NCI-H524 treated with DMSO at 0.1 percent for 48 hours (cell line): ENCODE results near the gene ZSWIM8.
"Not testable (repeated sequence)": the region's sequence is repeated elsewhere in the genome, so short reads cannot be mapped to it uniquely, and the experiment has no call there.

Experiments used
- DNase-seq: peaks from one replicate; lab custom pipeline; 2025; lab: John Stamatoyannopoulos, UW

Gene ZSWIM8

DNA sequence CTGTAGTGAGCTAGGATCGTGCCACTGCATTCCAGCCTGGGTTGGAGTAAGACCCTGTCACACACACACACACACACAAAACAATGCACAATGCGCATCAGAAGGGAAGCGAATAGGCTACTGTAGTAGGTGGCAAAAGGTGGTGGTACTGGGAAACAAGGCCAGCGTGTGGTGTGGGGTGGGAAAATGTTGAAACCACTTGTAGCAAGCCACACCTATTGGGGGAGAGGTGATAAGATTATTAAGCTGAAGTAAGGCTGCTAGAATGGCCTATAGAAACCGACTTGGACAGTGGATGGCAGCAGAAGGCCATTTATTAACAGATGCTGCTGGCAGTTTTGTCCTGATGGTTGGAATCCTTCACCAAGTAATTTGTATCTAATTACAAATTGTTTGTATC lies 10.8 kb upstream of the ZSWIM8 start:
- DNase-seq = no peak

DNA sequence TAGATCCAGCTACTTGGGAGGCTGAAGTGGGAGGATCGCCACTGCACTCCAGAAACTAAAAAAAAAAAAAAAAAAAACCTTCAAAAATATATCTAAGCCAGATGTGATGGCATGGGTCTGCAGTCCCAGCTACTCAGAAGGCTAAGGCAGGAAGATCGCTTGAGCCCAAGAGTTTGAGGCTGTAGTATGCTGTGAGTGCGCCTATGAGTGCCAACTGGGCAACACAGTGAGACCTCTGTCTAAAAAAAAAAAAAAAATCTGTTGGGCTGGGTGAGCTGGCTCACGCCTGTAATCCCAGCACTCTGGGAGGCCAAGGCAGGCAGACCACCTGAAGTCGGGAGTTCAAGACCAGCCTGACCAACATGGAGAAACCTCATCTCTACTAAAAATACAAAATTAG lies 6.4 kb upstream of the ZSWIM8 start:
- no peak for DNase-seq

DNA sequence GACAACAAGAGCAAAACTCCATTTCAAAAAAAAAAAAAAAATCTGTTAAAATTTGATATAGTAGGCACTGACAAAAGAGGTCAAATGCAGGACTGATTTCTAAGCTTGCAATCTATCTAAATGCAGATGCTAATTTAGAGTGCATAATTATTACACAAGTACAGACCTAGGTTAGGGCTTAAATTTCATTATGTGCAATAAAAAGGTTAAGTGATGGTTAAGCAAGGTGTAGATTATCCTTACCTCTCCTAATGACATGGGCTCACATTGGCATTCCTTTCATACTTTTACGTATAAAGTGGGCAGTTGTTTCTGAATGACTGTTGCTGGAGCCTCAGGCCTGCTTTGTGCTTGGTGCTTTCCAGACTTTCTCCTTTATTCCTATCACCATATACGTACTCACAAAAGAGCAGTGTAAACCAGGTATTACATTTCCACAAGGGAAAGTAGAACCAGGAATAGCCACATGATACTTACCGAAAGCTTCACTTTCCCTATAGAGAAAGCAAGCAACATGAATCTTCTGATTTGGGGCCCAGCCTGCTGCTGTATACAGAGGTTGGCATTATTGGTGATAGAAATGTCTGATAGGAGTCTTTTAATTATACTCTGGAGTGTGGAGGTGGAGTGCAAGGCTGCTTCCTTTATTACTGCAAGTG lies 5.7 kb upstream of the ZSWIM8 start:
- no peak for DNase-seq

DNA sequence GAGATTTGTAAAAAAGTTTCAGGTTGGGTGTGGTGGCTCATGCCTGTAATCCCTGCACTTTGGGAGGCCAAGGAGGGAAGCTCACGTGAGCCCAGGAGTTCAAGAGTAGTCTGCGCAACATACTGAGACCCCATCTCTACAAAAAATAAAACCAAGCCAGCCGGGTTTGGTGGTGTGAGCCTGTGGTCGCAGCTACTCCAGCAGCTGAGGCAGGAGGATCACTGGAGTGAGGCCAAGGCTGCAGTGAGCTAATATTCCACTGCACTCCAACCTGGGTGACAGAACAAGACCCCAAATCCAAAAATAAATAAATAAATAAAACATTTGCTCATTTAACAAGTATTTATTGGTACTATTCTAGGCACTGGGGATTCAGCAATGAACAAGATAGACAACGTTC lies 5.1 kb upstream of the ZSWIM8 start:
- DNase-seq = no peak

DNA sequence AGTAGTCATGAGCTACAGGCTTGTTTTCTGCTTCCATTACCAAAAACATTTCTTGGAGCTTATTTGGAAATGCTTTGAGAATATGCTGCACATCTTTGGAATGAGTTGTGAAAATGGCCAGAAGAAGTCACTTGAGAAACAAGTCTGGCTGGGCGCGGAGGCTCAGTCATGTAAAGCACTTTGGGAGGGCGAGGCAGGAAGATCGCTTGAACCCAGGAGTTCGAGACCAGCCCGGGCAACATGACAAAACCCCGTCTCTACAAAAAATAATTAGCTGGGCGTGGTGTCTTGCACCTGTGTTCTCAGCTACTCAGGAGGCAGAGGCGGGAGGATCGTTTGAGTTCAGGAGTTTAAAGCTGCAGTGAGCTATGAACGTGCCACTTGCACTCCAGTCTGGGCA lies 4.4 kb upstream of the ZSWIM8 start:
- DNase-seq = no peak

DNA sequence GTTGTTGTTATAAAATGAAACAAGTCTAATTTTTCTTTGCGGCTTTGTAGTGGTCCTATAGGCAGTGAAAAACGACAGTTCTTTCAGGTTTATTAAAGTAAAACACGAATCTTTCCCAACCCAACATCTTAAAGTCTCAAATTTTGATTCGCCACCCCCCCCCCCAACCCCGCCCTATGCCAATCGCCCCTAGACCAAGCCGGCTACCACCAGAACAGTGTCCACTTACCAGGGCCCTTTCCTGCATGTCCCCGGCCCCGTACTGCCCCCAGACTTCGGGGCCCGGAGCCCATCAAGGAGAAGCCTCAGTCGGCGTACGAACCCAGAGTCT lies 3.9 kb upstream of the ZSWIM8 start:
- DNase-seq = no peak

DNA sequence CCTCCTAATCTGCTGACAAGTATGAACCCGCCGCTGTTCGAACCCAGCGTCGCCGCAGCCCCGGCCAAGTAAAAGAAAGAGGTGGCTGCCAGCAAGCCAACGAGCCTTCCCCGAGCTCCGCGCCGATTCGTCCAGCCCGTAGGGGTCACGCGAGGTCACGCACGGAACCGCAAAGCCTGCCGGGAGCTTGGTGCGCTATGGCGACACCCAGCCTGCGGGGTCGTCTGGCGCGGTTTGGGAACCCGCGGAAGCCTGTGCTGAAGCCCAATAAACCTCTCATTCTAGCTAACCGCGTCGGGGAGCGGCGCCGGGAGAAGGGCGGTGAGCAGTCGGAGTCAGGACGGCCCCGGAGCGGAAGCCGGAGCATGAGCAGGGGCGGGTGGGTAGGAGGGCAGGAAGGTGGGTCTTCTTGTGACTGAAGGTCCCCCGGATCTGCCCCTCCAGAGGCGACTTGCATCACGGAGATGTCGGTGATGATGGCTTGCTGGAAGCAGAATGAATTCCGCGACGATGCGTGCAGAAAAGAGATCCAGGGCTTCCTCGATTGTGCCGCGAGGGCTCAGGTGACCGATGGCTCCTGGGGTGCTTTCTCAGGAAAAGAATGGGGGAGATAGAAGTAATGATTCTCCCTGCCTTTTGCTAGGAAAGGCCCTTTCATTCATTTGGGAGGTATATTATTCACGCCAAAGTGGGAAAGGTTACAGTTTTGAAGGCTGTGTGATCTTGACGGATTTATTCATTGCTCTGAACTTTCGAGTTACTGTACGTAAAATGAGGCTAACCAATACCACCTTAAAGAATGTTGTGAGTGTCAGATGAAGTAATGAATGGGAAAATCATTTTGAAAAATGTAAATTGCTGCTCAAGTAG lies 3.3 kb upstream of the ZSWIM8 start, which contains the start of gene CHCHD1:
TSS of gene CHCHD1 (plus strand) at position 170 of the 870 bp plus-strand sequence. CDS start at position 198, 28 bp downstream.
- DNase-seq = no peak

DNA sequence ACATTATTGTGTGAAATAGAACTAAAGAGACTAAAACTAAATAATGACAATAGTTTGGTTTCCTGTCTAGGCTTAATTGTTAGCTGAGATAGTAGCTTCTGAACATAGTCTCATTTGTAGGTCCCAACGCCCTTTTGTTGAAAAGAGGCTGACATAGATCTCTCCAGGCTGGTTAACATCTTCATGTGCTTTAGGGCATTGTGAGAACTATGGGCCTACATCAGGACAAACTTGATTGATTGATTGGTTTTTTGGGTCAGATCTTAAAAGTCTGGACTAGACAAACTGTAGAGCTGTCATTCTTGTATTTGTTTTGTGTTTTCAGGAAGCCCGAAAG lies 2.7 kb upstream of the ZSWIM8 start:
- no peak for DNase-seq

DNA sequence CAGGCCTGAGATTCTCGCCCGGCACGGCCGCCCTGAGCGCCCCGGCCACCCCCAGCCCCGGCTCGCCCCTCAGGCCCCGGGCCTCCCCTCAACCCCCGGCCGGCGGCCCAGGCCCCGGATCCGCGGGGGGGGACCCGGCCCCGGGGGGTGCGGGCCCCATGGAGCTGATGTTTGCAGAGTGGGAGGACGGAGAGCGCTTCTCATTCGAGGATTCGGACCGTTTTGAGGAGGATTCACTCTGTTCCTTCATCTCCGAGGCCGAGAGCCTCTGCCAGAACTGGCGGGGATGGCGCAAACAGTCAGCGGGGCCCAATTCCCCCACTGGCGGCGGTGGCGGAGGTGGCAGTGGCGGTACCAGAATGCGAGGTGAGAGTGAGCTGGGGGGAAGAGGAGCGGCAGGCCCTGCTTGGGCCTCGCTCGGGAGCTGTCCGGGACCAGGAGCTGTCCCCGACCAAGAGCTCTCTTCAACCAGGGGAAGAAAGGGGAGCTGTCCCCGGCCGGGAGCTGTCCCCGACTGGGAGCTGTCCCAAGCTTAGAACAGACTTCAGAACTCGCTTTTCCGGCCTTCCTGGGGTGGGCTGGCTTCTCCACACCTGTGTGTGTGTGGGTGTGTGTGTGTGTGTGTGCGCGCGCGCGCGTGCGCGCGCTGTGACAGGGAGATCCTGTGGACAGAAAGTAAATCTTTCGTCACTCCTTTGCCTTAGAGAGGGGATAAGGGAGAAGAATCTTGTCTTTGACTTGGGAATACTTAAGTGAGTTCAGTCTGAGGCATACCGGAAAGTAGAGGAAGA lies 510 bp downstream of the ZSWIM8 start:
- no peak for DNase-seq

DNA sequence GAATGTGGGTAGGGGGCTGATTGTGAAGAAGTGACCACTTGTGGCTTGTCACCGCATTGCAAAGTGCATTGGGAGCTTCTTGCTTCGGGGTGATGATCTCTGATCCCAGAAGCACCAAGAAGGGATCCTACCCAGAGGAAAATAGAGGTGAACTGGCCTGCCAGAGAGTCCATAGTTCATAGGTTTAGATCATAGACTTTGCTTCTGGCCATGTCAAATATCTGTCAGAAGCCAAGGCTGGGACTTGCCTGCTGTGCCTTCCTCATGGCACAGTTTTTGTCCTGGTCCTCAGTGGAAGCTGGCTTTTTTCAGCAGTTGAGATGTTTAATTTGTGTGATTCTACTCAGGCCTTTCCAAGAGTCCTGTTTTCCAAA lies 1.1 kb downstream of the ZSWIM8 start:
- no peak for DNase-seq

DNA sequence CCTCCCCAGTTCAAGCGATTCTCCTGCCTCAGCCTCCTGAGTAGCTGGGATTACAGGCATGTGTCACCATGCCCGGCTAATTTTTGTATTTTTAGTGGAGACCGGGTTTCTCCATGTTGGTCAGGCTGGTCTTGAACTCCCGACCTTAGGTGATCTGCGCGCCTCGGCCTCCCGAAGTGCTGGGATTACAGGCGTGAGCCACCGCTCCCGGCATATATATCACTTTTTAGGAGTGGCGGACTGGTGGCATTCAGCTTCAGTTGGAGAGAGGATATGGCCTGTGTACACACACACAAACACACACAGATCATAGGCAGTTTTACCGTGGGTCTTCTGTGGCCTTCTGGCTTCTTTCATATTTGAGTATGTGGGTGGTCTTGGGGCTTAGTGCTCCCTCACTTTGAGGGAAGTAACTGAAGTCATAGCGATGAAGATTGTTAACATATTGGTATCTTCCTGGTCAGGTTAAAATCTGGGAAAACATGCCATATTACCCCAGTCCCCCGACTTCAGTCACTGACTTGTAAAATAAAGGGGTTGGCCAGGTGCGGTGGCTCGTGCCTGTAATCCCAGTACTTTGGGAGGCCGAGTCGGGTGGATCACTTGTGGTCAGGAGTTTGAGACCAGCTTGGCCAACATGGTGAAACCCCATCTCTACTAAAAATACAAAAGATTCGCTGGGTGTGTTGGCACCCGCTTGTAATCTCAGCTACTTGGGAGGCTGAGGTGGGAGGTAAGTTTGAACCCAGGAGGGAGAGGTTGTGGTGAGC lies 1.8 kb downstream of the ZSWIM8 start:
- not testable (repeated sequence) for DNase-seq

DNA sequence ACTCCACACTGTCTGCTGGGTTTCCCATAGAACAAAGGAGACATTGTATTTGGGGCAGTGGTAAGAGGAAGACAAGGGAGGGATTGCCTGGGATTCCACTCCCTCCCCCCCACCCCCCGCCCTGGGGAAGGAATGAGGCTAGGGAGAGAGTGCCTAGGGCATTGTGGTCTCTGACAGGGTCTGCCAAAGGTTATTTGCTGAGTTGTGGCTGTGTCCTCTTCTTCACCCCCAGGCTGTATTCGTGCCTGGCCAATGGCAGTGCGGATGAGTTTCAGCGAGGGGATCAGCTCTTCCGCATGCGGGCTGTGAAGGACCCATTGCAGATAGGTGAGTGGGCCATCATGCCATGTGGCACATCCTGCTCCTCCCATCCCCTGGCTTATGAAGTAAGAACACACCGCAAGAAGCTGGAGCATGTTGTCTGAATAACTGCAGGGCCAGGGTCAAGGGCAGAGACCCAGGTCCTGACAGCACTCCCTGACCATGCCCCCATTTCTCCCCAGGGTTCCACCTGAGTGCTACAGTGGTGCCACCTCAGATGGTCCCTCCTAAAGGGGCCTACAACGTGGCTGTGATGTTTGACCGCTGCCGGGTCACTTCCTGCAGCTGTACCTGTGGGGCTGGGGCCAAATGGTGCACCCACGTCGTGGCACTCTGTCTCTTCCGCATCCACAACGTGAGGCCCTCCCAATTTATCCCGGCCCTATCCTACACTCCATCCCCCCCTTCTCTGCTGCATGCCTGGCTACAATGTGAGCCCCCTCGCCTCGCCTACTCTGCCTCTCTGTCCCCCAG lies 3.7 kb downstream of the ZSWIM8 start:
- no peak for DNase-seq

DNA sequence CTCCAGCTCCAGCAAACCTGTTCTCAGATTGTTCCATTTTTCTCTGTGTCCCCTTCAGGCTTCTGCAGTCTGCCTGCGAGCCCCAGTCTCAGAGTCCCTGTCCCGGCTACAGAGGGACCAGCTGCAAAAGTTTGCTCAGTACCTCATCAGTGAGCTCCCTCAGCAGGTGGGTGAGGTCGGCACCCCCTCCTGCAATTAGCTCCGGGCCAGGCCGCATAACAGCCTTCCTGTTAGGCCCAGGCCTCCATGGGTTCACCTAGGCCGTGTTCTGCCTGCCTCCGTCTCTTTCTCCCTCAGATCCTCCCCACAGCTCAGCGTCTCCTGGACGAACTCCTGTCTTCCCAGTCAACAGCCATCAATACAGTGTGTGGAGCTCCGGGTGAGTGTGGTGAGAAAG lies 4.3 kb downstream of the ZSWIM8 start:
- no peak for DNase-seq

DNA sequence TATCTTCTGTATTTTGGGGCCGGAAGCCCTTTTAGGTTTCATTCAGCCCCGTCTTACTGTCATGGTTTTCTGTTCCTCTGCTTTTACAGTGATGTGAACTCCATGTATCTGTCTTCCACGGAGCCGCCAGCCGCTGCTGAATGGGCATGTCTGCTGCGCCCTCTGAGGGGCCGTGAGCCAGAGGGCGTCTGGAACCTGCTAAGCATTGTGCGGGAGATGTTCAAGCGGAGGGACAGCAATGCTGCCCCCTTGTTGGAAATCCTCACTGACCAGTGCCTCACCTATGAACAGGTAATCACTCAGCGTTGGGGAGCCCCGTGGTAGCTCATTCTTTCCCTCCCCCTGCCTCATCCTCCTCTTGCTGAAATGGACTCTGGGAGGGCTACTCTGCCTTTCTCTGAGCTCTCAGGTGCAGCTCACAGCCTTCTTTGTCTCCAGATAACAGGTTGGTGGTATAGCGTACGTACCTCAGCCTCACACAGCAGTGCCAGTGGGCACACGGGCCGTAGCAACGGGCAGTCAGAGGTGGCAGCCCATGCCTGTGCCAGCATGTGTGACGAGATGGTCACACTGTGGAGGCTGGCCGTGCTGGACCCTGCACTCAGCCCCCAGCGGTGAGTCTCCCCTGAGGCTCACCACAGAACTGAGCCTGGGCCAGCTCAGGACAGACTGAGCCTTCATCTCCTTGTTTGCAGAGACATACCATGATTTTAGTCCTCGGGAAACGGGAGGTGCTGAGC lies 5.7 kb downstream of the ZSWIM8 start:
- DNase-seq = no peak

DNA sequence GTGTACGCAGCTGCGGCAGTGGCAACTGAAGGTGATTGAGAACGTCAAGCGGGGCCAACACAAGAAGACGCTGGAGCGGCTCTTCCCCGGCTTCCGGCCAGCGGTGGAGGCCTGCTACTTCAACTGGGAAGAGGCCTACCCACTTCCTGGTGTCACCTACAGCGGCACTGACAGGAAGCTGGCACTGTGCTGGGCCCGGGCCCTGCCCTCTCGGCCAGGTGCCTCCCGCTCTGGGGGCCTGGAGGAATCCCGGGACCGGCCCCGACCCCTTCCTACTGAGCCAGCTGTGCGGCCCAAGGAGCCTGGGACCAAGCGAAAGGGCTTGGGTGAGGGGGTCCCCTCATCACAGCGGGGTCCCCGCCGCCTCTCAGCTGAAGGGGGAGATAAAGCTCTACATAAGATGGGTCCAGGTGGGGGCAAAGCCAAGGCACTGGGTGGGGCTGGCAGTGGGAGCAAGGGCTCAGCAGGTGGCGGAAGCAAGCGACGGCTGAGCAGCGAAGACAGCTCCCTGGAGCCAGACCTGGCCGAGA lies 6.5 kb downstream of the ZSWIM8 start:
- DNase-seq = no peak

DNA sequence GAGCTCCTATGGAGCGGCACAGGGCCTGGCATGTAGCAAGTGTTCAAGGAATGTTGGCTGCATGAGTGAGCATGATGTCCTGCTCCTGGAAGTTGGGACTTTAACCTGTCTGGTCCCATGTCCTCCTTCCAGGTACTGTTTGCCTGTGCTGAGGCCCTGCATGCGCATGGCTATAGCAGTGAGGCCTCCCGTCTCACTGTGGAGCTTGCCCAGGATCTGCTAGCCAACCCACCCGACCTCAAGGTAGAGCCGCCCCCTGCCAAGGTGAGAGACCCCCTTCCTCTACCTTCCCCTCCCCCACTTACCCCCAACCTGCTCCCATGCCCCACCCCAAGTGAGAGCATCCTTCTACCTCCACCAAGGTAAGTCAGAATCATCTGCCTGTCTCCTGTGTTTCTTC lies 8.1 kb downstream of the ZSWIM8 start:
- no peak for DNase-seq

DNA sequence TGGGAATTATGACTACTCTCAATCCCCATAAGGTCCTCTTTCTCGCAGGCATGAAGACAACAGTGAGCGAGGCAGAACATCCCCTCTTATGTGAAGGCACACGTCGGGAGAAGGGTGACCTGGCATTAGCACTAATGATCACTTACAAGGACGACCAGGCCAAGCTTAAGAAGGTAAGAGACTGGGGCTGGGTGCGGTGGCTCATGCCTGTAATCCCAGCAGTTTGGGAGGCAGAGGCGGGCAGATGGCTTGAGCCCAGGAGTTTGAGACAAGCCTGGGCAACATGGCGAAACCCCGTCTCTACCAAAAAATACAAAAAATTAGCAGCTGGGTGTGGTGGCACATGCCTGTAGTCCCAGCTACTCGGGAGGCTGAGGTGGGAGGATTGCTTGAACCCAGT lies 10.1 kb downstream of the ZSWIM8 start:
- not testable (repeated sequence) for DNase-seq

DNA sequence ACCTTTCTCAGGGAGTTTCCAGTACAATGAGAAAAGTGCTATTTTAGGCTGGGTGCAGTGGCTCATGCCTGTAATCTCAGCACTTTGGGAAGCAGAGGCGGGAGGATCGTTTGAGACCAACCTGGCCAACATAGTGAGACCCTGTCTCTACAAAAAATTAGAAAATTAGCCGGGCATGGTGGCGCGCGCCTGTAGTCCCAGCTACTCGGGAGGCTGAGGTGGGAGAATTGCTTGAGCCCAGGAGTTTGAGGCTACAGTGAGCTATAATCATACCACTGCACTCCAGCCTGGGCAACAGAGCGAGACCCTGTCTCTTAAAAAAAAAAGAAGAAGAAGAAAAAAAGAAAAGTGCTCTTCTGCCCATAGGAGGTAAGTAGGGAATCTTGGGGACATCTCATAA lies 10.6 kb downstream of the ZSWIM8 start:
- DNase-seq = not testable (repeated sequence)

DNA sequence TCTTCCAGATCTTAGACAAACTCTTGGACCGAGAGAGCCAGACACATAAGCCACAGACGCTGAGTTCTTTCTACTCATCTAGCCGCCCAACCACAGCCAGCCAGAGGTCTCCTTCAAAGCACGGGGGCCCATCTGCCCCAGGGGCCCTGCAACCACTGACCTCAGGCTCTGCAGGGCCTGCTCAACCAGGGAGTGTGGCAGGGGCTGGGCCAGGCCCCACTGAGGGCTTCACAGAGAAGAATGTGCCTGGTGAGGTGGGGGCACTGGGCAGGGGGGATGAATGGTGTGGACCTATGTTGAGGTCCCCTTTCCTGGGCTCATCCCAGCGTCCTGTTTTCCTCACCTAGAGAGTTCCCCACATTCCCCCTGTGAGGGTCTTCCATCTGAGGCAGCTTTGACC lies 11.4 kb downstream of the ZSWIM8 start:
- no peak for DNase-seq

DNA sequence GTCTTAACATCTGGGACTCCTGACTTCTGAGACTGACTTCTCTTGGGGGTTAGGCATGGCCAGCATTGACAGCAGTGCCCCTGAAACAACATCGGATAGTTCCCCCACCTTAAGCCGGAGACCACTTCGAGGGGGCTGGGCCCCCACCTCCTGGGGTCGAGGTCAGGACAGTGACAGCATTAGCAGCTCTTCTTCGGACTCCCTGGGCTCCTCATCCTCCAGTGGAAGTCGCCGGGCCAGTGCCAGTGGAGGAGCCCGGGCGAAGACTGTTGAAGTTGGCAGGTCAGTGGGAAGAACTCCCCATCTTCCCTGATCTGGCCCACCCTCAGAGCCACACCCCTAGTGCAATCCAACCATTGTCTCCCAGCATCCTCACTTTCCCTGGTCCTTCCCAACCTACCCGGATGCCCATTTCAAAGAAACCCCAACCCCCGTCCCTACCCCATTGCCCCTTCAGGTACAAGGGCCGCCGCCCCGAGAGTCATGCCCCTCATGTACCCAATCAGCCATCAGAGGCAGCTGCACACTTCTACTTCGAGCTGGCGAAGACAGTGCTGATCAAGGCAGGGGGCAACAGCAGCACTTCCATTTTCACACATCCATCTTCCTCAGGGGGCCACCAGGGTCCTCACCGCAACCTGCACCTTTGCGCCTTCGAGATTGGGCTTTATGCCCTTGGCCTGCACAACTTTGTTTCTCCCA lies 12.1 kb downstream of the ZSWIM8 start:
- no peak for DNase-seq
